ENCODE measurements around the gene CA10.

CA10 gene

DNA sequence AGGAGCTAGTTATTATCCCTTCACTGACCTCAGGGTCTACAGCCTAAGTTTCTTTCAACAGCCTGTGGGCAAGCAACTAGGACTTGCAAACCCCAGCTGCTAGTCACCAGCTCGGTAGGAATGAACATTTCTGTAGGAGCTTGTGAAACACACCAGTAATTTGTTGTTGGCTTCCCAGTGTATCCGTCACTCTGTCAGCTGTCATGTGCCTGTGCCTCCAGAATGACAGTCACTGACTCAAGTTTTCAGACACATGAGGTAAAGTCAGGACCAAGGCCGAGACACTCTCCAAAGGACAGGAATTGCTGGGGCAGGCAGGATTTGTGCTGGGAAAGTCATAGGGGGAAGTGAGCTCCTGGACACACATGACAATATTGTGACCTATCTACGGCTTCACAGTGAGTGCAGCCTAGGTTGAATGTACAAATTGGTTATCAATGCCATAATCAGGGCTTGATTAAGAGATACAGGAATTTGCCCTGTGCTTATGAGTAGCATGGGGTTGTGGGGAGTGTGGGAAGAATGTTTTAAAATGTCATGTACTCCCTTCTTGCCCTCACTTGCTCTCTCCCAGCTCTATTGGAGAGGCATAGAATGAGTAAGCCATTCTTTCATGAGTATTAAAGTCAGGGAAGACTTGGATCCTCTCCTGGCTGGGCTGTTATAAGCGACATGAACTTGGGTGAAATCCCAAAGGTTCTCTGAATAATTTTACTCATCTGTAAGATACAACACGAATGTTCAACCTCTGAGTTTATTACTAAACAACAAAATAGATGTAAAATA is 506.8 kb downstream of the CA10 start:
- Mint-ChIP-seq H3K27ac (no peak overlapping the region), H3K9me3 (no peaks in the 10 kb centered on the region), H3K27me3 (peaks cover 21% of the 10 kb centered on the region), H3K4me1 (ENCODE audit: low read depth) (no peaks in the 10 kb centered on the region), H3K36me3 (ENCODE audit: low read depth) (no peaks in the 10 kb centered on the region), H3K4me3 (no peak overlapping the region)
- DNase-seq: no peak

DNA sequence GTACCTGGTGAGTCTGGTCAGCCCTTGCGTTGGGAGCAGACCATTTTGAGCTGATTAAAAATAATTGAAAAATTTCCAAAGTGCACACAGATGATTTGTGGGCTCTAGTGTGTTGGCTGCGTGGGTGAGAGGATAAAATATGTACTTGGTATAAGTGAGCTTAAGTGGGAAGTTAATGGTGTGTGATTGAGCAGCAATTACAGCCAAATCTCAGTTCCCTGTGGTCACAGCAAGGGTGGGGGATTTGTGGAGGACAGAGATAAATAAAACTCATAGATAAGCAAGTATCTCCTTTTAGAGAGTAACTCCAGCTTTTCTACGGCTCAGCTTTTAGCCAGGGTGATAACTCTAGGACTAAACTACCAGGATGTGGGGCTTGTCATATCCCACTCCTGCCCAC is 507.7 kb downstream of the CA10 start:
- Mint-ChIP-seq H3K36me3 (ENCODE audit: low read depth) (no peaks in the 10 kb centered on the region), H3K9me3 (no peaks in the 10 kb centered on the region), H3K27ac (no peak overlapping the region), H3K27me3 (peaks cover 25% of the 10 kb centered on the region), H3K4me3 (no peak overlapping the region), H3K4me1 (ENCODE audit: low read depth) (no peaks in the 10 kb centered on the region)
- DNase-seq: no peak

DNA sequence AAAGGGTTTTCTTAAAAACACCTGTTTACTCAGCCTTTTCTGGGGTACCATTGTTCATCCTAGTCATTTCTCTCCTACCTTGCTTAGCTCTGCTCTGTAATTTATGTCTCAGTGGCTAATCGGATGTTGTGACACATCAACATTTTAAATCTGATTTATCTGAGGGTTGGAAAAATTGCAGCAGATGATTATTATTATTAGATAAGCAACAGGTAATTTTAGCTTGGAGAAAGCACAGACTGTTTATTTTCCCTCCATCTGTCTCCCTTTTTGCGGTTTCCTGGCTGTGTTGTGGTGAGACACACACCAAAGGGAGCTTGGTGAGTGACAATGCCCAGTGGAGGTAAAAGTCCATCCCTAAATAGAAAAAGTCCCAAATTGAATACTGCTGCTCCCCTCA is 508.3 kb downstream of the CA10 start:
- Mint-ChIP-seq H3K4me1 (ENCODE audit: low read depth) (no peaks in the 10 kb centered on the region), H3K9me3 (no peaks in the 10 kb centered on the region), H3K27me3 (peaks cover 30% of the 10 kb centered on the region), H3K36me3 (ENCODE audit: low read depth) (no peaks in the 10 kb centered on the region), H3K4me3 (no peak overlapping the region), H3K27ac (no peak overlapping the region)
- DNase-seq: no peak

DNA sequence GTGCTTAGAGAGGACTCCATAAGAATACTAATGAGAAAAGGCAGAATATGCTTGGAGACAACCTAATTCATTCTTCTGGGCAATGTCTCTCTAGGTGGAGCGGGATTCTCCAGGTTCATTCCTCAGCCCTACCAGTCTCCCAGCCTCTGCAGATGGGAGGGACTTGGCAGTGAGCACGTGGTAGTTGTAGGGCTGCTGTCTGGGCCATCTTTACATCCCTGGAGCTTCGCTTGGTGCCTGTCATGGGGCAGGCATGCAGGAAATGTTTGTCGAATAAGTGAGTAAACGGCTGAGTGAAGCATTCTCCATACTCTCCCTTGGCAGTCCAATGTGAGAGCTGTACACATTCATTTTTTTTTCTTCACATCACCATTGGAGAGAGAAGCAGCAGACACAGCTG is 510.7 kb downstream of the CA10 start:
- no peak overlapping the region for H3K27ac Mint-ChIP-seq
- no peak overlapping the region for H3K4me3 Mint-ChIP-seq
- H3K4me1 Mint-ChIP-seq (ENCODE audit: low read depth): no peaks in the 10 kb centered on the region
- no peak for DNase-seq
- H3K9me3 Mint-ChIP-seq: no peaks in the 10 kb centered on the region
- H3K36me3 Mint-ChIP-seq (ENCODE audit: low read depth): no peaks in the 10 kb centered on the region
- H3K27me3 Mint-ChIP-seq: peaks cover 45% of the 10 kb centered on the region

DNA sequence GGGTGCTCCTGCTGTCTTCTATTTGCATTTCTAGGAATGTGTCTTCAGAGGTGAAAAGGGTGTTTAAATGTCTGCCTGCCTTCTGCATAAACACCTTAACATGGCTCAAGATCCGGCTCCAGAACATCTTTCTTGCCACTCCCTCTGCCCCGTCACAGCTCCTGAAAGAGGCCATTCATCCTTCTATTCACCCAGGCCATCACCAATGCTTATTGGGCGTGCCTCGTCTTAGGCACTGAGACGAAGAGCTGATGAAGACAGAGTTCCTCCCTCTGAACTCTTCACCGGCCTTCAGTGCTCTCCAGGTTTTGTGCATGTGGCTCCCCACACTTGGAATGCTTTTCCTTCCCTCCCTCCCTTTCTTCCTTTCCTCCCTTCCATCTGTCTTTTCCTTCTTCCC is 511.4 kb downstream of the CA10 start:
- Mint-ChIP-seq H3K4me1 (ENCODE audit: low read depth) (no peaks in the 10 kb centered on the region), H3K27ac (no peak overlapping the region), H3K36me3 (ENCODE audit: low read depth) (no peaks in the 10 kb centered on the region), H3K4me3 (no peak overlapping the region), H3K9me3 (no peaks in the 10 kb centered on the region), H3K27me3 (peaks cover 42% of the 10 kb centered on the region)
- DNase-seq: no peak

DNA sequence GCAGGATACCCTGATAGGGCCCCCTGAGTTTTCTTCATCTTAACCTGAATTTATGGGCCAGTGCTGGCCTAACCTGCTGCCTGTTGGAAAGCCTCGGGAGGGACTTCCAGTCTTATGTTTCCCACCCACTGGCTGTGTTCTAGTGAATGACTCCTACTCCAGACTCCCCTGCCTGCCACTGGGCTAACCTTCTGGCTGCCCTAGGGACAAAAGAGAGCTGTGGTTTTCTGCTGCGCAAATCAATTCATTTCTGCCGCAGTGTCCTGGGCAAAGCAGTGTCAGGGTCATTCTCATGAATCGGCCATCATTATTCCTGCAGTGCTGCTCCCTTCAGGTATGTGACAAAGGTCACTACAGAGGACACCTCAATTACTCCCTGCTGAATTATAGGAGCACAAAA is 512.0 kb downstream of the CA10 start:
- H3K27me3 Mint-ChIP-seq: peaks cover 42% of the 10 kb centered on the region
- H3K4me1 Mint-ChIP-seq (ENCODE audit: low read depth): no peaks in the 10 kb centered on the region
- H3K4me3 Mint-ChIP-seq: no peak overlapping the region
- H3K9me3 Mint-ChIP-seq: no peaks in the 10 kb centered on the region
- no peak overlapping the region for H3K27ac Mint-ChIP-seq
- no peak for DNase-seq
- no peaks in the 10 kb centered on the region for H3K36me3 Mint-ChIP-seq (ENCODE audit: low read depth)

DNA sequence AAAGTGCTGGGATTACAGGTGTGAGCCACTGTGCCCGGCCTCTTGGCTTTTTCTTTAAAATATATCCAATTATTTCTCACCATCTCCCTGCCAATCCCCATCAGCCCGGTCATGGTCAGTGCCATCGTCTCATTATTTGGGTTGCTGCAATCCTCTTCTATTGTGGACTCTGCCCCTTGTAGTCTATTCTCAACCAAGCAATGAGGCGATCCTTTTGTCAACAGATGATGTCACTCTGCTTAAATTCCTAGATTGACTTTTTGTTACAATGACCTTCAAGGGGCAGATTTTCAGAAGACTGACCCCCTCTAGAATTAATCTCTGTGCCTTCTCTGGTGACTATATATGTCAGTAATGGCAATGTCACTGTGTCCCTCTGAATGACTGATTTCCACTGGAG is 513.5 kb downstream of the CA10 start:
- Mint-ChIP-seq H3K4me3 (no peak overlapping the region), H3K27ac (no peak overlapping the region), H3K27me3 (peaks cover 40% of the 10 kb centered on the region), H3K36me3 (ENCODE audit: low read depth) (no peaks in the 10 kb centered on the region), H3K9me3 (no peaks in the 10 kb centered on the region), H3K4me1 (ENCODE audit: low read depth) (no peaks in the 10 kb centered on the region)
- DNase-seq: no peak

DNA sequence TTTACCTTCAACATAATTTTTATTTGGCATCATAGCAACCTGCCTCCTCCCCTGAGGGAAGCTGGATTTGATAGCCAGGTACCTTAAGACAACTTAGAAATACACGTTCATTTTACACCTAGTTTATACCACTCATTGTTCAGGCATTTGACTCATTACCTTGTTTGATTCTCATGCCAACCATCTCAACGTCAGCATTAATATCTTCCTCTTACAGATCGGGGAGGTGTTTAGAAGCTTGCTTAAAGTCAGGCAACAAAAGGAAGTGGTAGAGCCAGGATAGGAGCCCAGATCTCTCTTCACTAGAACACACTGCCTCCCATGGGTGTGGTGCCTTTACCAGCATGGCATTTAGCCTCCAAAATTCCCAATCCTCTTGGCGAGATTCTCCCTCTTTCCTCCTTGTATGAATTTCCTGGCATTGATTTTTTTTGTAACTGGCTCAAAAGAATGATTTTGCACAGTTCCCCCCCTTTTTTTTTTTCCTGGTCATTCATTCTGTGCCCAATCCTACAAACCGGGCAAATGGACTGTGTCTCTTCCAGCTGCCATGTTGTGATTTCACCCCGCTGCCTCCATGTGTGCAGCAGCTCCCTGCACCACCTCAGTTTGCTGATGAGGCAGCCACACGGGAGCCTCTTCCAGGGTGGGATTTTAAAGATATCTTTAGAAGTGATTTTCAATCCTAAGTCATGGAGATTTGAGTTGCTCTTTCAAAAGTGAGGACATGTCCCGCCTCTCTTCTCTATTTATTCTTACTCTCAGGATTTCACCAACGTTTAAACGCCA is 514.6 kb downstream of the CA10 start:
- no peak for DNase-seq
- no peak overlapping the region for H3K27ac Mint-ChIP-seq
- H3K9me3 Mint-ChIP-seq: no peaks in the 10 kb centered on the region
- H3K27me3 Mint-ChIP-seq: peaks cover 40% of the 10 kb centered on the region
- H3K36me3 Mint-ChIP-seq (ENCODE audit: low read depth): no peaks in the 10 kb centered on the region
- H3K4me1 Mint-ChIP-seq (ENCODE audit: low read depth): no peaks in the 10 kb centered on the region
- no peak overlapping the region for H3K4me3 Mint-ChIP-seq

DNA sequence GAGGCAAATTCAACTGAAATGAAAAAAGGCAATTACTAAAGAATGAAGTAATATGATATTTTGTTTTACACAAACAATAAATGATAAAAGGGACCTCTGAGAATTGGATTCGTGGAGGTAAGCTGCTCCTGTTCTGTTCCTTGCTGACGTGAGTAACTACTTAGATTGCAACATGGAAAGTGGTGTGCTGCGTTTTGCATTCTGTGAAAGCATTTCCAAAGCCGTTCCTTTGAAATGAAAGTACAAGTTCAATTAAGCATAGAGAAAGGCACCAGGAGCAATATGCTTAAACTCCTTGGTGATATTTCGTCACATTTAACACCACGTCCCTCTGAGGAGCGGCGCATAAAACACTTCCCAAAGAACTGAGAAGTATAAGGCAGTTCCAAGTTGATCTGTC is 516.5 kb downstream of the CA10 start:
- Mint-ChIP-seq H3K9me3 (no peaks in the 10 kb centered on the region), H3K4me1 (ENCODE audit: low read depth) (no peaks in the 10 kb centered on the region), H3K27me3 (peaks cover 31% of the 10 kb centered on the region), H3K4me3 (no peak overlapping the region), H3K27ac (no peak overlapping the region), H3K36me3 (ENCODE audit: low read depth) (no peaks in the 10 kb centered on the region)
- no peak for DNase-seq

DNA sequence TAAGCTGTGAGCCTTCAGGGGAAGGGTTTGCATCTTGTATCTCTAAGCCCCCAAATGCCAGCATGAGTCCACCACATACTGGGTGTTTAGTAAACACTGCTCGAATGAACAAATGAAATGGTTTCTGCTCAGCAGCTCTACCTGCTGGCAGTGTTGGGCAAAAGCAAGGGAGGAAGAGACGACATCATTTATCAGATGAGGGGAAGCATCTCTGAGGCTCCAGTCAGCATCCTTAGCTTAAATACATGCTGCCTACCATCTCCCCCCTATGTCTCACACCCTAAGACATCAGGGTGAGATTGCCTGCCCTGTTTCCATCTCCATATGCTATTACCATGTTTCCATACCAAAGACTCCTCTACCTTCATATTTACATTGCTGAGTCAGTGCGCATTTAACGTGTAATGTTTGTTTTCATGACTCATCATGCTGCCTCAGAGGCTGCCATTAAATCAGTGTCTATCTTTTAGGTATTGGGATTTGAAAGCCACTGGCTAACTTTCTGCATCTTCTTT is 518.3 kb downstream of the CA10 start:
- H3K4me3 Mint-ChIP-seq: no peak overlapping the region
- H3K27me3 Mint-ChIP-seq: peaks cover 18% of the 10 kb centered on the region
- no peaks in the 10 kb centered on the region for H3K36me3 Mint-ChIP-seq (ENCODE audit: low read depth)
- H3K9me3 Mint-ChIP-seq: no peaks in the 10 kb centered on the region
- H3K4me1 Mint-ChIP-seq (ENCODE audit: low read depth): no peaks in the 10 kb centered on the region
- H3K27ac Mint-ChIP-seq: no peak overlapping the region
- peak; percentile 29 for DNase-seq

DNA sequence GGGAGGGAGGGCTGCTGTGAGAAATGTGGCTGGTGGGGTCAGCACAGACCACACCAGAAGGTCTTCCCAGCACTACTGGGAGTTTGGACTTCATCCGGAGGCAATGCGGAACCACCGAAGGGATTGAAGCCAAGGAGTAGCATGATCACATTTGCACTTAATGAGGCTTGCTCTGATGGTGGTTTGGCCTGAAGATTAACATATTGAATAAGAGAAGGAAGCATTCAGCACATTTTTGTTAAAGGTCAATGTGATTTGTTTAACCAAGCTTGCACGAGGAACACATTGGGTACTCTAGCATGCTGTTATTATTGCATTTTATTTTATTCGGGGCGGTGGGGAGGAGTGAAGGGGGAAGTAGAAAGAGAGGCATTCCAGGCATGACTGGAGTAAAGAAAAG is 519.5 kb downstream of the CA10 start:
- no peaks in the 10 kb centered on the region for H3K9me3 Mint-ChIP-seq
- no peaks in the 10 kb centered on the region for H3K4me1 Mint-ChIP-seq (ENCODE audit: low read depth)
- no peak overlapping the region for H3K27ac Mint-ChIP-seq
- H3K4me3 Mint-ChIP-seq: no peak overlapping the region
- H3K36me3 Mint-ChIP-seq (ENCODE audit: low read depth): no peaks in the 10 kb centered on the region
- H3K27me3 Mint-ChIP-seq: peaks cover 10% of the 10 kb centered on the region
- no peak for DNase-seq

DNA sequence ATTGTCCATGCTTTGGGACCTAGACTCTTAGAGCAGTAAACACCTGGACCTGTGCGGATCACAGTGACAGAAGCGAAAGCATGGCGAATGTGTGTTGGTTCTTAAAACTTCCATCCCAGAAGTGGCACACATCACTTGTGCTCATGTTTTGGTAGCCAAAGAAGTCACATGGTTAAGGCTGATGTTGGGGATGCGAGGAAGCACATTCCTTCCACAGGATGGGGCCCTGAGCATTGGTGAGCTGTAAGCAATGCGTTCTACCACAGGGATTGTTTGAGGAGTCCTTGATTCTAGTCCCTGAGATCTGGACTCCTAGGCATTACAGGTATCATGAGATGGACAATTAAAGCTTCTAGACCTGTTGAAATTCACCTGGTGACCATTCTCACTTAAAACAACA is 522.2 kb downstream of the CA10 start:
- Mint-ChIP-seq H3K4me1 (ENCODE audit: low read depth) (no peaks in the 10 kb centered on the region), H3K36me3 (ENCODE audit: low read depth) (no peaks in the 10 kb centered on the region), H3K4me3 (no peak overlapping the region), H3K27ac (no peak overlapping the region), H3K27me3 (peaks cover 6% of the 10 kb centered on the region), H3K9me3 (no peaks in the 10 kb centered on the region)
- DNase-seq: no peak

DNA sequence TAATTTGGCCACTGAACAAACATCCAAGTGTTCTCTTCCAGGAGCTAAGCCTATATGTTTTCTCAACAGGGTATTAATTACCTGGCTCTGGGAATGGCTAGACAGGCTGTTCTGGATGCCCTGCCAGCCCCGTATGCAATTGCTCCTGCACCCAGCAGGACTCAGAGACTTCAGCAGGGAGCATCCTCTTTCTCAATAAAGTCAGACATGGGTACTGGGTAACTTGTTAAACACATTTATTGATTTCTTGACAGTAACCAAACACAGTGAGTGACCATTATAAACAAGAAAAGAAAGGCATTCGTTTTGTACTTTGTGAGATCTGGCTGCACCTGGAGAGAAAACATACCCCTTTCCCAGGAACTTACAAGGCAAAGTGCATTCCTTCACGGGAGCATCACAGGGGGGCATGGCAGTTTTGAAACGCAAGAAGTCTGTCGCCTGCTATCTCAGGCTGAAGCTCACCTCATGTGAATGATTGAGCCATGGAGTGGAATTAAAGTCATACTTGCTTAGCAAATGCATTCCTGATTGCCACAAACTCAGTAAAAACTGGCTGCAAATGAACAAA is 528.3 kb downstream of the CA10 start:
- Mint-ChIP-seq H3K4me3 (no peak overlapping the region), H3K9me3 (no peaks in the 10 kb centered on the region), H3K27ac (no peak overlapping the region), H3K27me3 (peaks cover 13% of the 10 kb centered on the region), H3K4me1 (ENCODE audit: low read depth) (no peaks in the 10 kb centered on the region), H3K36me3 (ENCODE audit: low read depth) (no peaks in the 10 kb centered on the region)
- no peak for DNase-seq

DNA sequence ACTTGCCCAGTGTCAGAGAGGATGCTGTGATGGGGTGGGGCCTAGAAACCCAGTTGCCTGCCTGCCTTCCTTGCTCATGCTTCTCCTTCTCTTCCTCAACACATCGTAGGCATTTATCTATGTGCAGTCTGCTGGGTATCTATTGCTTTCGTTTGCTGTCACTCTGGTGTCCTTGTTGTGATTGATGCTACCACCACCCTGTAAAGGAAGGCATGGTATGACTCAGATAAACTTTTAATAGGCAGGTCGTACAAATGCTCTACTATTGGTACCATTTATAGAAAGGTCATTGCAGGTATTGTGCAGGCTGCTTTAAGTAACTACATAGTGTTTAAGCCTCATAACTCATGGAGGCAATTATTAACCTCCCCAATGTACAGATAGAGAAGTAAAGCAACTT is 529.3 kb downstream of the CA10 start:
- DNase-seq: no peak
- Mint-ChIP-seq H3K27me3 (peaks cover 14% of the 10 kb centered on the region), H3K9me3 (no peaks in the 10 kb centered on the region), H3K36me3 (ENCODE audit: low read depth) (no peaks in the 10 kb centered on the region), H3K27ac (no peak overlapping the region), H3K4me1 (ENCODE audit: low read depth) (no peaks in the 10 kb centered on the region), H3K4me3 (no peak overlapping the region)

DNA sequence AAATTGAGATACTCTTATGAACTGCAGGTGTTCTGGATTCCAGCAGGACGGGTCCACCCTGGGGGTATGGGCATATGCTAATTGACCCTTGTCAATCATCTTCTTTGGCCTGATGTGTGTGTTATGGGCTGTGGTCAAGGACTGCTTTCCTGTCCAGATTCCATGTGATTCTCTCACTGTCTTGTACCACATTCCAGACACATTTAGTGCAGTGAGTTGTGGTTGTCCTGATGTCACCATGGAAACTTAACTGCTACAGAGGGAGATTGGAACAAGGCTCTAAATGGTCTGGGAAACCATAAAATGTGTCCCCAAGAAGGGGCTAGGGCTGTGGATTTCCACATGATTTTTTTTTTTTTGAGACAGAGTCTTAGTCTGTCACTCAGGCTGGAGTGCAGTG is 530.7 kb downstream of the CA10 start:
- DNase-seq: no peak
- Mint-ChIP-seq H3K4me3 (no peak overlapping the region), H3K4me1 (ENCODE audit: low read depth) (no peaks in the 10 kb centered on the region), H3K27ac (no peak overlapping the region), H3K27me3 (peaks cover 16% of the 10 kb centered on the region), H3K9me3 (no peaks in the 10 kb centered on the region), H3K36me3 (ENCODE audit: low read depth) (no peaks in the 10 kb centered on the region)
